ENCODE results near the gene GPR18.

GPR18 gene

DNA sequence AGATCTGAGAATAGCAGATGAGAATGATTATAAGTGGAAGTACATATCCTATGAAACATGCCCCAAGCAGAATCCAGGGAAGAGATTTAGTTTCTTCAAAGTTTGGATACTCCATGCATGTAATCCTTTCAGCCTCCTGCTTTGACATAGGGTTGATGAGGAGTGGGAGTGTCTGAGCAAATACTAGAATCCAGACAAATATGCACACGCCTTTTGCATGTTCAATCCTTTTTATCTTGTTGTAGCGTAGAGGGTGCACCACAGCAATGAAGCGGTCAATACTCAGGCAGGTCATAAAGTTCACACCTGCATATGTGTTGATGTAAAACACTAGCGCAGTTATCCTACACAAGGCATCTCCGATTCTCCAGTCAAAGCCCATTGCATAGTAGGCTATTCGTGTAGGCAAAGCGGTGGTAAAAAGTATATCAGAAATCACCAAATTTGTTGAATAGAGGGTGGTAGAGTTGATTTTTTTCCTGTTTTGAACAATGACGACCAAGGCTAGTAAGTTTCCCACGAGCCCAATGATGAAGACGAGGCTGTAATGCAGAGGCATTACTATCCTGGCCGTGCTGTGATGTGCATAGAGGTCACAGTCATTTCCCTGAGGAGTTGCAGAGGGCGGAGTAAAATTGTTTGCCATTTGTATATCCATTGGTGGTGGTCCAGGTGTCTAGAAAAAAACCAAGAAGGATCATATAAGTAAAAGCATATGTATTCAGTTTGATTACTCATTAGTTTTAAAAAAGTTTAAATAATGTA lies 37.5 kb upstream of the GPR18 start:
- Histone ChIP-seq H3K4me2 (ENCODE audit: low read length) (no peak overlapping the region), H3K4me1 (ENCODE audit: control insufficient read depth, low read depth, low read length) (no peaks in the 10 kb centered on the region), H2BK5ac (ENCODE audit: low read length) (no peak overlapping the region), H4K5ac (ENCODE audit: low read length) (no peak overlapping the region), H2AK5ac (ENCODE audit: low read length) (no peak overlapping the region), H3K79me1 (ENCODE audit: low read length) (no peaks in the 10 kb centered on the region), H4K8ac (ENCODE audit: low read depth, low read length) (no peak overlapping the region), H3K56ac (ENCODE audit: low read length) (no peak overlapping the region), H3K79me2 (ENCODE audit: control insufficient read depth, insufficient read depth, low read length) (no peaks in the 10 kb centered on the region), H2BK15ac (replicated peaks; ENCODE audit: low read depth) (no peak overlapping the region), H3K18ac (ENCODE audit: low read length) (no peak overlapping the region), H3K27me3 (ENCODE audit: insufficient read depth, low read length, poor library complexity) (no peaks in the 10 kb centered on the region), H3K4me3 (ENCODE audit: low read length) (no peak overlapping the region), H3K4ac (ENCODE audit: low read depth, low read length) (no peak overlapping the region), H2BK120ac (ENCODE audit: low read depth, low read length) (no peak overlapping the region), H3K9ac (ENCODE audit: low read length) (no peak overlapping the region), H3K23ac (ENCODE audit: low read length) (no peak overlapping the region), H3K27ac (ENCODE audit: low read depth, low read length) (no peak overlapping the region), H3K36me3 (ENCODE audit: control insufficient read depth, insufficient read depth, low read length) (no peaks in the 10 kb centered on the region)
- no peak for DNase-seq
- no CpG with 5 or more reads among the region's 12 CpGs for WGBS (ENCODE audit: extremely low coverage, insufficient coverage, low lambda C conversion rate)

DNA sequence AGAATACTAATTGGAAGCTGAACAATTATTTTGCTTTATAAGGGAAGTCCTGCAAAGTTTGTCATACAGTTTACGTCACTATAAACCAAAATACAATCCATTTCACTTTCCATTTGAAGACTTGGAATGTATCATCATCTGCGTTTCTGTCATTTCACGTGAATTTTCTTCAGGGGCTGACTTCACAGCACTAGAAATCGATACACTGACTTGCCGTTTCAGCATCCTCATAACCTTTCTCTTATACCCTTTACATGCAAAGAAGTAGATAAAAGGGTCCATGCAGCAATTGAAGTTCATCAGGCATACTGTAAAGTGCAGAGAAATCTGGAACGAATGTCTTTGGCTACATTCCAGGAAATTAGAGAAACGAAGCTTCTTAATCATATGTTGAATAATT lies 36.8 kb upstream of the GPR18 start:
- Histone ChIP-seq H2BK5ac (ENCODE audit: low read length) (no peak overlapping the region), H3K79me2 (ENCODE audit: control insufficient read depth, insufficient read depth, low read length) (no peaks in the 10 kb centered on the region), H3K4me2 (ENCODE audit: low read length) (no peak overlapping the region), H3K4me3 (ENCODE audit: low read length) (no peak overlapping the region), H3K4ac (ENCODE audit: low read depth, low read length) (no peak overlapping the region), H3K36me3 (ENCODE audit: control insufficient read depth, insufficient read depth, low read length) (no peaks in the 10 kb centered on the region), H3K9ac (ENCODE audit: low read length) (no peak overlapping the region), H2AK5ac (ENCODE audit: low read length) (no peak overlapping the region), H3K23ac (ENCODE audit: low read length) (no peak overlapping the region), H3K27me3 (ENCODE audit: insufficient read depth, low read length, poor library complexity) (no peaks in the 10 kb centered on the region), H3K56ac (ENCODE audit: low read length) (no peak overlapping the region), H4K8ac (ENCODE audit: low read depth, low read length) (no peak overlapping the region), H3K27ac (ENCODE audit: low read depth, low read length) (no peak overlapping the region), H3K79me1 (ENCODE audit: low read length) (no peaks in the 10 kb centered on the region), H3K18ac (ENCODE audit: low read length) (no peak overlapping the region), H3K4me1 (ENCODE audit: control insufficient read depth, low read depth, low read length) (no peaks in the 10 kb centered on the region), H2BK15ac (replicated peaks; ENCODE audit: low read depth) (no peak overlapping the region), H4K5ac (ENCODE audit: low read length) (no peak overlapping the region), H2BK120ac (ENCODE audit: low read depth, low read length) (no peak overlapping the region)
- no CpG with 5 or more reads among the region's 7 CpGs for WGBS (ENCODE audit: extremely low coverage, insufficient coverage, low lambda C conversion rate)
- DNase-seq: no peak

DNA sequence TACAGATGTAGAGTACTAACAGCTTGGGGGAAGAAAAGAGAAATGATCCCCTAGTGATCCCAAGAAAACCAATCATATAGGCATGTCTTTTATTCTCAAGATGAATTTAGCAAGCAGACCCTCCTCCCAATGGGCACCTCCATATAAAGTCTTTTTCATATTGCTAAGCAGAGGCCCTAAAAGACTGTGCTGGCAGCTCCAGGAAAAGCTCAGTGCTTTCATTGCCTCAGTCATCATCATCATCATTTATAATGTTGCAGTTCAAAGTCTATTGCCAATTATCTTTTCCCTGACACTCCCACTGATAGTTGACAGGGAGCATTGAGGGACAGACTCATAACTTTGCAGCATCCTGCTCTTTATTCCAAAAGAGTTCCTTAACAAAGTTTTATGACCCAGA lies 36.0 kb upstream of the GPR18 start:
- H3K4me3 ChIP-seq (ENCODE audit: low read length): no peak overlapping the region
- no peak overlapping the region for H2BK15ac ChIP-seq (replicated peaks; ENCODE audit: low read depth)
- no peak overlapping the region for H3K27ac ChIP-seq (ENCODE audit: low read depth, low read length)
- H3K4me1 ChIP-seq (ENCODE audit: control insufficient read depth, low read depth, low read length): no peaks in the 10 kb centered on the region
- H3K79me1 ChIP-seq (ENCODE audit: low read length): no peaks in the 10 kb centered on the region
- no peak overlapping the region for H2AK5ac ChIP-seq (ENCODE audit: low read length)
- DNase-seq: no peak
- H2BK5ac ChIP-seq (ENCODE audit: low read length): no peak overlapping the region
- H3K18ac ChIP-seq (ENCODE audit: low read length): no peak overlapping the region
- H2BK120ac ChIP-seq (ENCODE audit: low read depth, low read length): no peak overlapping the region
- H3K56ac ChIP-seq (ENCODE audit: low read length): no peak overlapping the region
- H3K36me3 ChIP-seq (ENCODE audit: control insufficient read depth, insufficient read depth, low read length): no peaks in the 10 kb centered on the region
- no peak overlapping the region for H4K5ac ChIP-seq (ENCODE audit: low read length)
- no peak overlapping the region for H3K9ac ChIP-seq (ENCODE audit: low read length)
- H3K23ac ChIP-seq (ENCODE audit: low read length): no peak overlapping the region
- no peak overlapping the region for H4K8ac ChIP-seq (ENCODE audit: low read depth, low read length)
- H3K79me2 ChIP-seq (ENCODE audit: control insufficient read depth, insufficient read depth, low read length): no peaks in the 10 kb centered on the region
- no peaks in the 10 kb centered on the region for H3K27me3 ChIP-seq (ENCODE audit: insufficient read depth, low read length, poor library complexity)
- no peak overlapping the region for H3K4me2 ChIP-seq (ENCODE audit: low read length)
- no peak overlapping the region for H3K4ac ChIP-seq (ENCODE audit: low read depth, low read length)

DNA sequence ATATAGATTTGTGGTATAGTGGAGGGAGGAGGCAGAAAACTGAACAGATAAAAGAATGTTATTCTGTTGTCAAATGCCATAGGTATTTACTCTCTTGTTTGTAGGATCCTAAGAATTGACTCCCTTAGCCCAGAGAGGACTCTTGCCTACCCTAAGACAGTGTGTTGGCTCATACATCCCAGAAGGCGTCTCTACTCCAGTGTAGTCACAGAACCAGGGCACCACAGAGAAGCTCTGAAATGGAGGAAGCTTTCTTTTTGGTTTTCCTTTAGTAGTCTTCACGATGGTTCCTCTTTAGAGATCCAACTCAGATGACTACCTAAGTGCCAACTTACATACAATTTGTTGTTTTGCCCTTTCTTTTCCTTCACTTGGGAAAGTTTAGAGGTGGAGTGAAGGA lies 35.0 kb upstream of the GPR18 start:
- Histone ChIP-seq H3K79me1 (ENCODE audit: low read length) (no peaks in the 10 kb centered on the region), H4K5ac (ENCODE audit: low read length) (no peak overlapping the region), H3K79me2 (ENCODE audit: control insufficient read depth, insufficient read depth, low read length) (no peaks in the 10 kb centered on the region)

DNA sequence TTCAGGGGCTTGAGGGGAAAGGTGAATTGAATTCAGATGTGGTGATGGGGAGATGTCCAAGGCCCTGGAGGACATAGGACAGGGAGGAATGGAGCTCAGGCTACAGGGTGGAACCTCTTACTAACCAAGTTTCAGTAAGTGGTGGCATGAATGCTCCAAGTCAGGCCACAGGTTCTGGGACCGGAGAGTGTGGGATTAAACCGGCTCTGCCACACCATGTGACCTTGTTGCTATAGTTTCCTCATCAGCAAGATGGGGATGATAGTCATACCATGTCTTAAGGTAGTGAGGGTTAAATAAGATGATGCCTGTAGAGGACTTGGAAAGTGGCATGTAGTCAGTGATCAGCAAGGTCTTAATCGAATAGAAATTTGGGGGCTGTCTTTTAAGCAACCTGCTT lies 32.7 kb upstream of the GPR18 start:
- WGBS (ENCODE audit: extremely low coverage, insufficient coverage, low lambda C conversion rate): no CpG with 5 or more reads among the region's 3 CpGs
- no peaks in the 10 kb centered on the region for H3K79me2 ChIP-seq (ENCODE audit: control insufficient read depth, insufficient read depth, low read length)
- no peak for DNase-seq
- no peak overlapping the region for H4K5ac ChIP-seq (ENCODE audit: low read length)
- no peak overlapping the region for H2BK120ac ChIP-seq (ENCODE audit: low read depth, low read length)
- H4K8ac ChIP-seq (ENCODE audit: low read depth, low read length): no peak overlapping the region
- H3K18ac ChIP-seq (ENCODE audit: low read length): no peak overlapping the region
- no peak overlapping the region for H3K4me2 ChIP-seq (ENCODE audit: low read length)
- H3K4me3 ChIP-seq (ENCODE audit: low read length): no peak overlapping the region
- H3K27ac ChIP-seq (ENCODE audit: low read depth, low read length): no peak overlapping the region
- no peak overlapping the region for H2BK5ac ChIP-seq (ENCODE audit: low read length)
- no peak overlapping the region for H2BK15ac ChIP-seq (replicated peaks; ENCODE audit: low read depth)
- H3K9ac ChIP-seq (ENCODE audit: low read length): no peak overlapping the region
- no peaks in the 10 kb centered on the region for H3K4me1 ChIP-seq (ENCODE audit: control insufficient read depth, low read depth, low read length)
- H3K4ac ChIP-seq (ENCODE audit: low read depth, low read length): no peak overlapping the region
- no peaks in the 10 kb centered on the region for H3K36me3 ChIP-seq (ENCODE audit: control insufficient read depth, insufficient read depth, low read length)
- no peak overlapping the region for H2AK5ac ChIP-seq (ENCODE audit: low read length)
- H3K23ac ChIP-seq (ENCODE audit: low read length): no peak overlapping the region
- no peaks in the 10 kb centered on the region for H3K27me3 ChIP-seq (ENCODE audit: insufficient read depth, low read length, poor library complexity)
- no peak overlapping the region for H3K56ac ChIP-seq (ENCODE audit: low read length)
- H3K79me1 ChIP-seq (ENCODE audit: low read length): peaks cover 3% of the 10 kb centered on the region

More for the DNA sequence above, 35.0 kb upstream of the GPR18 start:
- Histone ChIP-seq H3K56ac (ENCODE audit: low read length) (no peak overlapping the region), H3K23ac (ENCODE audit: low read length) (no peak overlapping the region), H3K4me1 (ENCODE audit: control insufficient read depth, low read depth, low read length) (no peaks in the 10 kb centered on the region), H3K27me3 (ENCODE audit: insufficient read depth, low read length, poor library complexity) (no peaks in the 10 kb centered on the region), H3K36me3 (ENCODE audit: control insufficient read depth, insufficient read depth, low read length) (no peaks in the 10 kb centered on the region), H3K9ac (ENCODE audit: low read length) (no peak overlapping the region), H3K4ac (ENCODE audit: low read depth, low read length) (no peak overlapping the region), H3K18ac (ENCODE audit: low read length) (no peak overlapping the region), H4K8ac (ENCODE audit: low read depth, low read length) (no peak overlapping the region), H3K4me2 (ENCODE audit: low read length) (no peak overlapping the region), H2BK120ac (ENCODE audit: low read depth, low read length) (no peak overlapping the region), H3K27ac (ENCODE audit: low read depth, low read length) (no peak overlapping the region), H2BK15ac (replicated peaks; ENCODE audit: low read depth) (no peak overlapping the region), H2AK5ac (ENCODE audit: low read length) (no peak overlapping the region), H2BK5ac (ENCODE audit: low read length) (no peak overlapping the region), H3K4me3 (ENCODE audit: low read length) (no peak overlapping the region)
- no CpG with 5 or more reads among the region's 2 CpGs for WGBS (ENCODE audit: extremely low coverage, insufficient coverage, low lambda C conversion rate)
- no peak for DNase-seq

DNA sequence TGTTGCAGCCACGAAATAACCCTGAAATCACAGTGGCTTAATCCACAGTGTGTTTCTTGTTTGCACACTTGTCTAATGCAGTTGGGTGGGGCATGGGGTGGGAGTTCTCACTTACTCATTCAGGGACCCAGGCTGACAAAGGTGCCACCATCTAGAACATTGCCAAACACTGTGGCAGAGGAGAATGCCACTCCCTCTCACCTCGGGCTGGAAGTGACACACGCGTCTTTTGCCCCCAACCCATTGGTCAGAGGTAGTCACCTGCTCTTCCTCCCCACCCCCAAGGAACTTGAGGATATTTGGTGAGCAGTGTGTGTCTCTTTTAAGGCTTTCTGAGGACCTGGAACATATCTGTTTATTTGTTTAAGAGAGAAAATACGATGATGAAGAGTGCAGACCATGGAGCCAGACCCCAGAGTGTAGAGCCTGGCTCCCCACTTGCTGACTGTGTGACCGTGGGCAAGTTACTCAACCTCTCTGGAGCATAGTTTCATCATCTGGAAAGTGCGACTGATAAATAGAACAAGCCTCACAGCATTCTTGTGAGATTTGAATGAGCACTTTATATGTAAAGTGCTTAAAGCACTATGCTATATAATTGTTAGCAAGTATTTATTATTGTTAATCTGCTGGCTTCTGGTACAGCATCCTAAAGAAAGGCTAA lies 31.6 kb upstream of the GPR18 start:
- no peak overlapping the region for H3K4me3 ChIP-seq (ENCODE audit: low read length)
- no peak overlapping the region for H2BK120ac ChIP-seq (ENCODE audit: low read depth, low read length)
- H3K56ac ChIP-seq (ENCODE audit: low read length): no peak overlapping the region
- H3K36me3 ChIP-seq (ENCODE audit: control insufficient read depth, insufficient read depth, low read length): no peaks in the 10 kb centered on the region
- no peak overlapping the region for H3K18ac ChIP-seq (ENCODE audit: low read length)
- H3K23ac ChIP-seq (ENCODE audit: low read length): no peak overlapping the region
- no peak for DNase-seq
- H3K27me3 ChIP-seq (ENCODE audit: insufficient read depth, low read length, poor library complexity): no peaks in the 10 kb centered on the region
- no peak overlapping the region for H3K27ac ChIP-seq (ENCODE audit: low read depth, low read length)
- peaks cover 3% of the 10 kb centered on the region for H3K79me1 ChIP-seq (ENCODE audit: low read length)
- no peak overlapping the region for H3K9ac ChIP-seq (ENCODE audit: low read length)
- no CpG with 5 or more reads among the region's 7 CpGs for WGBS (ENCODE audit: extremely low coverage, insufficient coverage, low lambda C conversion rate)
- no peaks in the 10 kb centered on the region for H3K79me2 ChIP-seq (ENCODE audit: control insufficient read depth, insufficient read depth, low read length)
- no peak overlapping the region for H2BK5ac ChIP-seq (ENCODE audit: low read length)
- no peak overlapping the region for H2BK15ac ChIP-seq (replicated peaks; ENCODE audit: low read depth)
- no peak overlapping the region for H4K8ac ChIP-seq (ENCODE audit: low read depth, low read length)
- no peaks in the 10 kb centered on the region for H3K4me1 ChIP-seq (ENCODE audit: control insufficient read depth, low read depth, low read length)
- H4K5ac ChIP-seq (ENCODE audit: low read length): no peak overlapping the region
- H2AK5ac ChIP-seq (ENCODE audit: low read length): no peak overlapping the region
- H3K4ac ChIP-seq (ENCODE audit: low read depth, low read length): no peak overlapping the region
- H3K4me2 ChIP-seq (ENCODE audit: low read length): no peak overlapping the region
